LNCaP clone FGC (cell line): ENCODE results near the gene MLLT3.

Experiments used
- DNase-seq: peaks from one replicate; pipeline ENCODE4 v3.0.0-alpha.2; 2011; ENCODE audit warnings: low read depth
- H3K4me3 ChIP-seq: 2 replicates; pipeline ENCODE4 v1.5.1; 2011; ENCODE audit warnings: mild to moderate bottlenecking, low read depth, low read length, control low read depth
- TF ChIP-seq, protein P1 (sequence below): IDR thresholded peaks from 2 replicates; pipeline ENCODE4 v1.5.1; 2012; ENCODE audit warnings: mild to moderate bottlenecking; ENCODE audit not compliant: control insufficient read depth, insufficient read depth; ENCODE audit errors: extremely low read depth

Gene MLLT3

DNA sequence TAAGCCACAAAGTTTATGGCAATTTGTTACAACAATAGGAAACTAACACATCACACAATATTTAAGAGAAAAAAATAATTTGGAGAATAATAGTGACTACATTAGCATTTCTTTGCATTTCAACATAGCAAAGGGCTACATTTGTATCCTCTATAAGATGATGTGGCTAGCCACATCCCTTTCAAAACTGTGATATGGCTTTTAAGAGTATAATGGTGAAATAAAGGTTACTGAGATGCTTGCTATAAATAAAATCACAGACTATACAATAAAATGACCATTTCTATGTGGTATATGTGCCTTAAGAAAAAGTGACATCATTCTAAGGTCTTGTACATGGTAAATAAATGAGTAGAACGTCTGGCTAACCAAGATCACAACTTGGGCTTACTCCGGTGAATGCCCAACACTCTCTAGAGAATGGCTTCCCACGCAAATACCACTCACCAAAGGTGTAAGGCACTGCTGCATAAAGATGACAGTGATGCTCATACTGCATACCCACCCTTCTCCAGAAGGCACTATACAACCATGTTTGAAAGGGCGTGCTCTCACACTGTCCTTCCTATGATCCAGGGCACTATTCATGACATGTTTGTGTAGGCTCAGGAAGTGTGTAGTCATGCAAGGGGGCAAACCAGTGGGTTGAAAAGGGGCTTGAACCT is 286.5 kb downstream of the MLLT3 start:
- DNase-seq, result no peak
- no peak overlapping the region for H3K4me3 ChIP-seq
- TF ChIP-seq, protein P1, sequence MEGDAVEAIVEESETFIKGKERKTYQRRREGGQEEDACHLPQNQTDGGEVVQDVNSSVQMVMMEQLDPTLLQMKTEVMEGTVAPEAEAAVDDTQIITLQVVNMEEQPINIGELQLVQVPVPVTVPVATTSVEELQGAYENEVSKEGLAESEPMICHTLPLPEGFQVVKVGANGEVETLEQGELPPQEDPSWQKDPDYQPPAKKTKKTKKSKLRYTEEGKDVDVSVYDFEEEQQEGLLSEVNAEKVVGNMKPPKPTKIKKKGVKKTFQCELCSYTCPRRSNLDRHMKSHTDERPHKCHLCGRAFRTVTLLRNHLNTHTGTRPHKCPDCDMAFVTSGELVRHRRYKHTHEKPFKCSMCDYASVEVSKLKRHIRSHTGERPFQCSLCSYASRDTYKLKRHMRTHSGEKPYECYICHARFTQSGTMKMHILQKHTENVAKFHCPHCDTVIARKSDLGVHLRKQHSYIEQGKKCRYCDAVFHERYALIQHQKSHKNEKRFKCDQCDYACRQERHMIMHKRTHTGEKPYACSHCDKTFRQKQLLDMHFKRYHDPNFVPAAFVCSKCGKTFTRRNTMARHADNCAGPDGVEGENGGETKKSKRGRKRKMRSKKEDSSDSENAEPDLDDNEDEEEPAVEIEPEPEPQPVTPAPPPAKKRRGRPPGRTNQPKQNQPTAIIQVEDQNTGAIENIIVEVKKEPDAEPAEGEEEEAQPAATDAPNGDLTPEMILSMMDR, result no peak

DNA sequence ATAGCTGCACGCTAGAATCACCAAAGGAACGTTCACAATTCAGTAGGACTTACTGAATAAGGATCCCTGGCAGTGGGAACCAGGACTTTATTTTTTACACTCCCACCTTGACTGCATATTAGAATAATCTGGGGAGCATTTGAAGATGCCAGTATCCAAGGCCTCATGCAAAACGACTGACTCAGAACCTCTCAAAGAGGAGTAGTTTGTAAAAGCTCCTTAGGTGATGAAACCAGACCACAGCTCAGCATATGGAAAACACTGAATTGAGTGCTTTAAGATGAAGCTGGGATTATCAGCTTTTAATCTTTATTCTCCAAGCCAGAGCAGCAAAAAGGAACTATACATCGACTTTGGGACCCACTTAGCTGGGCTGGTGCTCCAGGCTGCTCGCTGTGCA is 288.3 kb downstream of the MLLT3 start:
- no peak overlapping the region for H3K4me3 ChIP-seq
- DNase-seq, result no peak
- TF ChIP-seq, protein P1, result no peak

DNA sequence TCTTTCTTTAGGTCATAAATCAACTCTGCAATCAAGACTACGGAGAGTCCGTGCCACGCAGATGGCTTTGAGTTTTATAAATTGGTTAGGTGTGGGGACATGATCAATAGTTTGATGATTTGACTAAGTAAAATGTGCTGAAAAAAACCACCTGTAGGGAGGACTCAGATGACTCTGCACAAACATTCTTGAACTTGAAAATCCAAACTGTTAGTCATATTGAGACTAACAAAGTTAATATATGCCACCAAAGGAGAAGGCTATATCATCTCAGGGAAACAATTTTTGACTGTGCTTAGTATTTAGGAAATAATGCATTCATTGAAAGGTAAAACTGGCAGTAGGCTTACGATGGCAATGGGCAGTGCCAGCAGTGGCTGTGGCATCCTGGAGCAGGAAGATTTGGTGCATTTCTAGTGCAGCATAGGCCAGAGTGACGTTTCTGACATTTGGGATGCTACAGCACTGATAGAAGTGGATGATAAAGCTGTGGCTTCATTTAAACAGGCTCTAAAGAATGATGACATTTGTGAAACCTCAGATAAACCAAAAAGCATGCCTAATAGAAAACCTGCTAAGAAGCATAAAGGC is 291.1 kb downstream of the MLLT3 start:
- H3K4me3 ChIP-seq, result no peak overlapping the region
- no peak for DNase-seq
- TF ChIP-seq, protein P1, result no peak

DNA sequence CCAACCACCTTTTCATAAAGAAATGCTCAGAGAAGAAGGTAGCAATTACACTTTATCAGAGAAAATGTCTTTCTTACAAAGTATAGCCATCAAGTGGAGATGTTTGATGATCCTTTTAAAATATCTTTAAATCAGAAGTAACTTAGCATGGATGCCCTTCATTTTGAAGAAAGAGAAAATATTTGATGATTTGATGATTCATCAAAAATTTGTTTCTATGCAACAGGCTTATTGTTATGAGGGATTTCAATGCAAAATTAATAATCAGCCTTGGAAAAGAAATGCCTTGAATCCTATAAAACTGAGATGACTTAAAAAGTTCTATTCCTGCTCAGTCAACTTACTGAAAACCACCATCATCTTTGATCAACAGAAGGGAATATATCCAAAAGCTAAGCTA is 291.6 kb downstream of the MLLT3 start:
- H3K4me3 ChIP-seq, result no peak overlapping the region
- TF ChIP-seq, protein P1, result no peak
- DNase-seq, result no peak

DNA sequence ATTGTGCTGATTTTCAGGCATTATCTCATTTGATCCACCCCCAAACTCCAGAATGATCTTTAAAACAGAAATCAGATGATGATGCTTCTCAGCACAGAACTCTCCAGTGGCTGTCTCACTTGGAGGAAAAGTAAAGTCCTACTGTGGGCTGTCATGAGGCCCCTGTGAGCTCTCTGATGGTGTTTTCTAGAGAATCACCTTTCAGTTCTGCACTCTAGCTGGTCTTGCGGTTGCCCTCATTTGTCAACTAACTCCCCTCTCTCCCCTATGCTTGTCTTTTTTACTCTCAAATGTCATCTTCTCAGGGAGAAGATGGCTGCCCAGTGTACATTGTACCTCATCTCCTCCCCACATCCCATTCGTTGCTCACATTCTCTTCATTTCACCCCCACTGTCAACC is 295.8 kb downstream of the MLLT3 start:
- H3K4me3 ChIP-seq, result no peak overlapping the region
- TF ChIP-seq, protein P1, result no peak
- DNase-seq, result no peak

DNA sequence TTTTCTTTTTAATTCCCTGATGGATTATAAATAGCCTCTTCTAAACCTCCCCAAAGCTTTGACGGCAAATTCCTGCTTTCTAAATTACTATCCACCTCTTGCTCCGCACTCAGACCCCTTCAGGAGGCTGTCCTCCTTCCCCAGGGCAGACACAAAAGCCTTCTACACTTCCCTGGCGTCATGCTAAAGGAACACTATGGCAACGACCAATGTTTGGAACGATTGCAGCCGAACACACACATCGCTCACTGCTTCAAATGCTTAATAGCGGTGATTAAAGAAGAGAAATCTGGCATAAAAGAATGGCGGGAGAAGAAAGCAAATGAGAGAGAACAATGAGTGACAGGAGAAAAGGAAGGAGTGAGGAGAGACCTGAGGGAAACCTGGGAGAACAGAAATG is 297.3 kb downstream of the MLLT3 start:
- no peak for DNase-seq
- TF ChIP-seq, protein P1, result no peak
- H3K4me3 ChIP-seq, result no peak overlapping the region

DNA sequence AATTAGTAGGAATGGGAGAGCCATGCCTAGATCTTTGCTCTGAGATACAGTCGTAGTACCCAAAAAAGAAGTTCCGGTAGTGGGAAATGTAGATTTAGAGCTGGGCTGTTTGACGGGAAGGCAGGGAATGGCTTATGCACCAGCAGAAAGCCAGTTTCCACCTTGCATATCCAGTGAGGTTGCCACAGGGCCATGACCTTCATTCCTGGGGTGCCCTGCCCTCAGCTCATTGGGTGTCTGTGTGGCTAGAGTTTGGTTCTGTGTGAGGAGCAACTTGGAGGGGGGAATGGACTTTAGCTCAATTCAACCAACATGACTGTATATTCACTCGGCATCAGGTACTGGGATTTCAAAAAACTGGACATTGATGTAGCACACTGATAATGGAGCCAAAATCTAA is 300.1 kb downstream of the MLLT3 start:
- H3K4me3 ChIP-seq, result no peak overlapping the region
- DNase-seq, result no peak
- TF ChIP-seq, protein P1, result no peak
